B cell (primary cell): Measurements from ENCODE around the gene ATAD3B. TPM values are rescaled to one million over a fixed set of nuclear protein-coding genes. Genes with fewer than 3 reads are reported as not detected.

ENCODE experiments used
- ATAC-seq: fragments of 200-7000 bp; cut with Tn5 transposase; one replicate; pipeline ENCODE4 v1.10.0; 2021; ENCODE audit warnings: low read depth, mild to moderate bottlenecking, moderate number of reproducible peaks, moderate library complexity
- CTCF ChIA-PET: fragments of 350-600 bp; sonication (Branson Sonifier 250); formaldehyde crosslinking; loops from one replicate; lab custom pipeline; 2021; ENCODE audit warnings: antibody characterized with exemption, inconsistent platforms; lab: Charles Lee
- POLR2A ChIA-PET: fragments of 350-600 bp; sonication (Branson Sonifier 250); formaldehyde crosslinking; loops from one replicate; lab custom pipeline; 2021; ENCODE audit warnings: antibody characterized with exemption; lab: Charles Lee
- DNase-seq: peaks from one replicate; pipeline ENCODE4 v3.0.0; 2013
- H2AFZ ChIP-seq: 2 replicates; pipeline ENCODE4 v1.6.1; 2012; ENCODE audit warnings: mild to moderate bottlenecking, low read depth, low read length; ENCODE audit not compliant: insufficient read depth, poor library complexity, severe bottlenecking
- H3K27ac ChIP-seq, 2 donors: 1 replicate in 1 of 2; 2 replicates in 1 of 2; pipeline ENCODE4 v1.5.1; 2012 to 2013; ENCODE audit warnings: low read length in 2 of 2, mild to moderate bottlenecking in 2 of 2, moderate library complexity in 1 of 2
- H3K27me3 ChIP-seq, 4 experiments: fragments of 200-600 bp in 1 of 4; sonication (generic) in 1 of 4; replicated peaks in 1 of 4; 1 replicate in 2 of 4; 2 replicates in 2 of 4; pipeline versions ENCODE4 v1.6.1 to v1.7.0; 2013 to 2016; ENCODE audit warnings: low read length in 3 of 4, mild to moderate bottlenecking in 2 of 4, mixed read lengths in 1 of 4, moderate library complexity in 1 of 4; ENCODE audit not compliant: insufficient read depth in 4 of 4, control insufficient read depth in 3 of 4; ENCODE audit errors: control extremely low read depth in 1 of 4
- H3K36me3 ChIP-seq, 2 experiments: replicated peaks in 1 of 2; 1 replicate in 1 of 2; 2 replicates in 1 of 2; pipeline versions ENCODE4 v1.6.1 to v1.7.1; 2013; ENCODE audit warnings: low read length in 1 of 2; ENCODE audit not compliant: insufficient read depth in 2 of 2, control insufficient read depth in 1 of 2; ENCODE audit errors: control extremely low read depth in 1 of 2, extremely low read depth in 1 of 2
- H3K4me1 ChIP-seq, 2 donors: fragments of 200-600 bp in 1 of 2; sonication (generic) in 1 of 2; 1 replicate in 1 of 2; 2 replicates in 1 of 2; pipeline versions ENCODE4 v1.5.1 to v1.6.1; 2013 to 2017; ENCODE audit warnings: low read length in 2 of 2; ENCODE audit not compliant: control insufficient read depth in 2 of 2, insufficient read depth in 2 of 2
- H3K4me2 ChIP-seq: replicated peaks from 2 replicates; pipeline ENCODE3; 2012; ENCODE audit warnings: mild to moderate bottlenecking, low read depth, low read length; ENCODE audit not compliant: poor library complexity, severe bottlenecking
- H3K4me3 ChIP-seq, 5 experiments: fragments of 200-600 bp in 1 of 5; sonication (generic) in 1 of 5; 1 replicate in 3 of 5; 2 replicates in 2 of 5; pipeline versions ENCODE4 v1.5.1 to v1.7.0; 2011 to 2016; ENCODE audit warnings: low read length in 4 of 5, mild to moderate bottlenecking in 4 of 5, low read depth in 2 of 5, control low read depth in 1 of 5, moderate library complexity in 1 of 5; ENCODE audit not compliant: insufficient read depth in 1 of 5; ENCODE audit errors: control extremely low read depth in 1 of 5, extremely low read depth in 1 of 5
- H3K79me2 ChIP-seq: fragments of 200-600 bp; sonication (generic); one replicate; pipeline ENCODE4 v1.6.0; 2016; ENCODE audit warnings: low read length; ENCODE audit not compliant: control insufficient read depth, insufficient read depth
- H3K9ac ChIP-seq: fragments of 200-600 bp; sonication (generic); 2 replicates; pipeline ENCODE4 v1.6.1; 2017; ENCODE audit warnings: mild to moderate bottlenecking, low read length, moderate library complexity
- H3K9me3 ChIP-seq, 3 donors: one replicate each; pipeline versions ENCODE4 v1.6.1 to v1.7.1; 2013; ENCODE audit warnings: low read length in 2 of 3; ENCODE audit not compliant: control insufficient read depth in 2 of 3, insufficient read depth in 1 of 3; ENCODE audit errors: control extremely low read depth in 1 of 3
- H4K20me1 ChIP-seq: 2 replicates; pipeline ENCODE4 v1.6.0; 2012; ENCODE audit warnings: mild to moderate bottlenecking, low read length; ENCODE audit not compliant: insufficient read depth, control insufficient read depth, poor library complexity, severe bottlenecking
- H3K27ac Mint-ChIP-seq: one replicate; pipeline ENCODE4 v1.8.0; 2021; ENCODE audit warnings: mixed read lengths
- H3K27me3 Mint-ChIP-seq: one replicate; pipeline ENCODE4 v1.8.0; 2021; ENCODE audit warnings: mixed read lengths
- H3K4me1 Mint-ChIP-seq: one replicate; pipeline ENCODE4 v1.8.0; 2021; ENCODE audit warnings: mixed read lengths
- H3K4me3 Mint-ChIP-seq: one replicate; pipeline ENCODE4 v1.8.0; 2021; ENCODE audit warnings: mixed read lengths
- H3K9me3 Mint-ChIP-seq: one replicate; pipeline ENCODE4 v1.8.0; 2022; ENCODE audit warnings: mixed read lengths; ENCODE audit not compliant: insufficient read depth
- EZH2 ChIP-seq: IDR thresholded peaks from 2 replicates; pipeline ENCODE4 v1.6.1; 2012; ENCODE audit warnings: borderline replicate concordance, low read depth, mild to moderate bottlenecking, moderate library complexity, low read length; ENCODE audit not compliant: insufficient read depth, poor library complexity, severe bottlenecking
- WGBS: methylation state at CpG from one replicate; pipeline ENCODE4 v1.1.5; 2013; ENCODE audit warnings: missing lambda C conversion rate; ENCODE audit not compliant: insufficient coverage; 5-methylcytosine and 5-hydroxymethylcytosine counted together
- intact Hi-C: fragments of 100-400 bp; cut with micrococcal nuclease; formaldehyde crosslinking; loops from one replicate; pipeline ENCODE4 v1.10.0; 2022
- polyA plus RNA-seq: library from polyadenylated mRNA; depleted of rRNA; stranded (reverse); fragments of >200 nt; gene quantifications from 2 replicates; pipeline ENCODE4 v1.2.3, GENCODE V29; 2012
- total RNA-seq, 2 donors: library from RNA; stranded (reverse); fragments of 120-200 nt in 1 of 2; gene quantifications; 1 replicate in 1 of 2; 2 replicates in 1 of 2; pipeline versions ENCODE4 v1.2.3 to v1.2.4, GENCODE V29; 2013 to 2022
- TF ChIP-seq, protein P1 (sequence below): fragments of 200-600 bp; IDR thresholded peaks from one replicate; pipeline ENCODE4 v1.8.0; 2022; ENCODE audit warnings: antibody characterized with exemption, mild to moderate bottlenecking

ATAD3B gene
- total and polyA plus RNA-seq, 2 donors (not counting 1 experiment from before 2014, with no cell fraction given) = 50.9 to 51.5 TPM

GRCh38 chr1:1439546-1440261, 31.9 kb upstream of the ATAD3B start:
- no peak for DNase-seq
- no peaks in the 10 kb centered on the region for H4K20me1 ChIP-seq
- Mint-ChIP-seq H3K27ac (no peak overlapping the region), H3K4me3 (no peak overlapping the region), H3K27me3 (peaks cover 22% of the 10 kb centered on the region), H3K9me3 (no peaks in the 10 kb centered on the region), H3K4me1 (peaks cover 15% of the 10 kb centered on the region)
- H3K4me3 ChIP-seq = no peak overlapping the region
- H2AFZ ChIP-seq = no peak overlapping the region
- peaks cover 20 to 27% of the 10 kb centered on the region in 2 donors for H3K4me1 ChIP-seq
- H3K36me3 ChIP-seq = no peaks in the 10 kb centered on the region
- peaks cover 0 to 45% (median 23%) of the 10 kb centered on the region in 4 experiments for H3K27me3 ChIP-seq
- peaks cover 0 to 14% (median 0%) of the 10 kb centered on the region in 3 donors for H3K9me3 ChIP-seq
- intact Hi-C loops = loop anchor here (2.0 kb wide), 1 partner anchor 33 kb away; the partner anchor contains the start of gene MRPL20
- ATAC-seq = no peak
- no peak overlapping the region for H3K4me2 ChIP-seq
- H3K79me2 ChIP-seq = no peaks in the 10 kb centered on the region
- 91% methylated on average over 67 of the region's 82 CpGs for WGBS
- POLR2A ChIA-PET = interaction anchor here (1.4 kb wide), 1 partner anchor 14 kb away, joined by 3 read pairs; a partner anchor contains a TSS
- no peak overlapping the region for H3K27ac ChIP-seq
- CTCF ChIA-PET = interaction anchor here (0.6 to 2.5 kb wide), 4 partner anchors 11 to 455 kb away, joined by 3 to 9 read pairs (median 5); no protein-coding TSS in a partner anchor
- TF ChIP-seq EZH2 = no peak
- TF ChIP-seq, protein P1, sequence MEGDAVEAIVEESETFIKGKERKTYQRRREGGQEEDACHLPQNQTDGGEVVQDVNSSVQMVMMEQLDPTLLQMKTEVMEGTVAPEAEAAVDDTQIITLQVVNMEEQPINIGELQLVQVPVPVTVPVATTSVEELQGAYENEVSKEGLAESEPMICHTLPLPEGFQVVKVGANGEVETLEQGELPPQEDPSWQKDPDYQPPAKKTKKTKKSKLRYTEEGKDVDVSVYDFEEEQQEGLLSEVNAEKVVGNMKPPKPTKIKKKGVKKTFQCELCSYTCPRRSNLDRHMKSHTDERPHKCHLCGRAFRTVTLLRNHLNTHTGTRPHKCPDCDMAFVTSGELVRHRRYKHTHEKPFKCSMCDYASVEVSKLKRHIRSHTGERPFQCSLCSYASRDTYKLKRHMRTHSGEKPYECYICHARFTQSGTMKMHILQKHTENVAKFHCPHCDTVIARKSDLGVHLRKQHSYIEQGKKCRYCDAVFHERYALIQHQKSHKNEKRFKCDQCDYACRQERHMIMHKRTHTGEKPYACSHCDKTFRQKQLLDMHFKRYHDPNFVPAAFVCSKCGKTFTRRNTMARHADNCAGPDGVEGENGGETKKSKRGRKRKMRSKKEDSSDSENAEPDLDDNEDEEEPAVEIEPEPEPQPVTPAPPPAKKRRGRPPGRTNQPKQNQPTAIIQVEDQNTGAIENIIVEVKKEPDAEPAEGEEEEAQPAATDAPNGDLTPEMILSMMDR = no peak
- H3K9ac ChIP-seq = no peak overlapping the region
